Measurements from ENCODE around the gene DRC3.

The DRC3 gene

GRCh38 chr17:18056214-18056613 is 83.6 kb downstream of the DRC3 start:
- no peak for DNase-seq (ENCODE audit: low spot score)

DNA sequence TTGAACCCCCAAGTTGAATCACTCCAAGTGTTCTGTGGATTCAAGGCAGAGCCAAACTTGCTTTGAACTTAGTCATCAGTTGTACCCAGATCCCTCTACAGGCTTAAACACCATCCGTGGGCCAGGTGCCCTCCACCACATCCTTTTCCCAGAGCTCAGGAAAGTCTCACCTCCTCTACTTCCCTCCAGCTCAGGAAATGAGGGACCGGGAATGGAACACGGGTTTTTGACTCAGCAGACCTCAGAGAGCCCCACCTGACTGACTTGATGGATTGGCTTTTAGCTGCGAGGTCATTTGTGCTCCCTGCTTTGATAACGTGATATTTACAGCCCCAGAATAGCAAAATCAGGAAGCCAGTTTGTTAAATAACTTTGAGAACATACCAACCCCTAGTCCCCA is 86.6 kb downstream of the DRC3 start:
- DNase-seq (ENCODE audit: low spot score) = no peak

- DNase-seq (ENCODE audit: low spot score) = no peak
Observed at GRCh38 chr17:18064053-18064452, 91.4 kb downstream of the DRC3 start.

- DNase-seq (ENCODE audit: low spot score) = no peak
Observed at GRCh38 chr17:18065546-18065945, 92.9 kb downstream of the DRC3 start.
